Neuronal stem cell (in vitro differentiated cells): ENCODE measurements around the gene THEM5. TPM values are rescaled to one million over a fixed set of nuclear protein-coding genes. Genes with fewer than 3 reads are reported as not detected.
A peak's percentile ranks its signal among the peaks of the same experiment; 100 is the strongest.
"Not testable (repeated sequence)": the region's sequence is repeated elsewhere in the genome, so short reads cannot be mapped to it uniquely, and the experiment has no call there.

Source experiments
- DNase-seq: peaks from one replicate; pipeline ENCODE4 v3.0.0-alpha.2; 2013; ENCODE audit warnings: low spot score
- H2AFZ ChIP-seq: one replicate; pipeline ENCODE4 v1.6.1; 2013; ENCODE audit warnings: mild to moderate bottlenecking, low read length, inconsistent platforms
- H2AK5ac ChIP-seq: 2 replicates; pipeline ENCODE4 v1.6.1; 2013; ENCODE audit warnings: low read depth, mild to moderate bottlenecking, inconsistent platforms, low read length, moderate library complexity, mixed read lengths
- H2BK120ac ChIP-seq: 2 replicates; pipeline ENCODE4 v1.6.1; 2013; ENCODE audit warnings: low read depth, mild to moderate bottlenecking, inconsistent platforms, low read length, moderate library complexity, mixed read lengths
- H2BK12ac ChIP-seq: one replicate; pipeline ENCODE4 v1.6.1; 2013; ENCODE audit warnings: low read length, inconsistent platforms
- H2BK15ac ChIP-seq: 2 replicates; pipeline ENCODE4 v1.6.1; 2013; ENCODE audit warnings: mild to moderate bottlenecking, low read length, inconsistent platforms, mixed read lengths
- H2BK5ac ChIP-seq: one replicate; pipeline ENCODE4 v1.6.1; 2013; ENCODE audit warnings: inconsistent platforms, mild to moderate bottlenecking, low read length, moderate library complexity
- H3K14ac ChIP-seq: one replicate; pipeline ENCODE4 v1.6.1; 2013; ENCODE audit warnings: low read length, inconsistent platforms
- H3K18ac ChIP-seq: 2 replicates; pipeline ENCODE4 v1.6.1; 2013; ENCODE audit warnings: low read length, inconsistent platforms
- H3K23ac ChIP-seq: 2 replicates; pipeline ENCODE4 v1.6.1; 2013; ENCODE audit warnings: low read depth, mild to moderate bottlenecking, mixed read lengths, low read length, inconsistent platforms; ENCODE audit not compliant: poor library complexity
- H3K27ac ChIP-seq: replicated peaks from 3 replicates; pipeline ENCODE4 v1.5.1; 2013; ENCODE audit warnings: low read length, inconsistent platforms
- H3K27me3 ChIP-seq, 3 experiments: 2 replicates each; pipeline ENCODE4 v1.6.1; 2013; ENCODE audit warnings: low read length in 3 of 3, mild to moderate bottlenecking in 2 of 3, inconsistent platforms in 1 of 3, low read depth in 1 of 3, mixed read lengths in 1 of 3, moderate library complexity in 1 of 3; ENCODE audit not compliant: control insufficient read depth in 3 of 3, insufficient read depth in 3 of 3
- H3K36me3 ChIP-seq, 2 donors: replicated peaks in 1 of 2; 2 replicates each; pipeline ENCODE4 v1.6.1; 2013; ENCODE audit warnings: low read length in 2 of 2; ENCODE audit not compliant: control insufficient read depth in 2 of 2, insufficient read depth in 2 of 2
- H3K4ac ChIP-seq: 2 replicates; pipeline ENCODE4 v1.6.1; 2013; ENCODE audit warnings: inconsistent platforms, mild to moderate bottlenecking, low read length, moderate library complexity
- H3K4me1 ChIP-seq, 2 donors: 1 replicate in 1 of 2; 2 replicates in 1 of 2; pipeline ENCODE4 v1.6.1; 2013; ENCODE audit warnings: low read length in 2 of 2, low read depth in 1 of 2; ENCODE audit not compliant: control insufficient read depth in 2 of 2, insufficient read depth in 1 of 2
- H3K4me2 ChIP-seq: one replicate; pipeline ENCODE4 v1.6.1; 2013; ENCODE audit warnings: mild to moderate bottlenecking, low read length, inconsistent platforms; ENCODE audit not compliant: insufficient read depth, poor library complexity, severe bottlenecking
- H3K4me3 ChIP-seq, 2 donors: 2 replicates each; pipeline ENCODE4 v1.5.1; 2013; ENCODE audit warnings: low read length in 2 of 2, mild to moderate bottlenecking in 2 of 2, inconsistent platforms in 1 of 2, moderate library complexity in 1 of 2
- H3K79me1 ChIP-seq: one replicate; pipeline ENCODE4 v1.6.1; 2013; ENCODE audit warnings: low read depth, mild to moderate bottlenecking, inconsistent platforms, low read length, moderate library complexity
- H3K9ac ChIP-seq: one replicate; pipeline ENCODE4 v1.6.1; 2013; ENCODE audit warnings: mild to moderate bottlenecking, low read depth, low read length, inconsistent platforms; ENCODE audit not compliant: poor library complexity
- H3K9me3 ChIP-seq, 2 donors: replicated peaks in 1 of 2; 2 replicates each; pipeline versions ENCODE3 to v1.6.1; 2013; ENCODE audit warnings: low read length in 2 of 2, mild to moderate bottlenecking in 2 of 2, inconsistent platforms in 1 of 2, low read depth in 1 of 2, mixed read lengths in 1 of 2, moderate library complexity in 1 of 2; ENCODE audit not compliant: control insufficient read depth in 2 of 2, insufficient read depth in 1 of 2
- H4K8ac ChIP-seq: one replicate; pipeline ENCODE4 v1.6.1; 2013; ENCODE audit warnings: low read depth, mild to moderate bottlenecking, inconsistent platforms, low read length, moderate library complexity
- H4K91ac ChIP-seq: one replicate; pipeline ENCODE4 v1.6.1; 2013; ENCODE audit warnings: low read length, low read depth, mild to moderate bottlenecking, inconsistent platforms; ENCODE audit not compliant: poor library complexity
- WGBS, 2 donors: extraction: QIAGEN DNeasy Blood & Tissue Kit; methylation state at CpG; one replicate each; pipeline ENCODE4 v1.1.7; 2013; ENCODE audit warnings: missing lambda C conversion rate in 2 of 2, mixed read lengths in 1 of 2; ENCODE audit not compliant: insufficient read length in 2 of 2, insufficient replicate concordance in 1 of 2; ENCODE audit errors: extremely low coverage in 2 of 2; 5-methylcytosine and 5-hydroxymethylcytosine counted together
- polyA plus RNA-seq, 2 experiments: library from polyadenylated mRNA; stranded (reverse); fragments of 200-250 nt; gene quantifications; one replicate each; pipeline ENCODE4 v1.2.3, GENCODE V29; 2013

The THEM5 gene
- not detected for polyA plus RNA-seq (2013, experiment 1 of 2)
- polyA plus RNA-seq (2013, experiment 2 of 2), result not detected

GRCh38 chr1:151853411-151853943, at the start of gene THEM5:
Gene THEM5 (minus strand): TSS chr1:151853712. CDS start chr1:151853565, 147 bp downstream.
- Histone ChIP-seq H2AFZ (no peak within 1 kb of the TSS), H3K4me2 (no peak within 1 kb of the TSS), H2BK12ac (no peak within 1 kb of the TSS), H3K9ac (no peak within 1 kb of the TSS), H3K4me1 (peaks cover 0 to 1% of the 10 kb centered on the region in 2 donors), H3K23ac (peak within 1 kb of the TSS; percentile 44), H2BK120ac (no peak within 1 kb of the TSS), H3K4me3 (no peak within 1 kb of the TSS), H3K27me3 (peaks cover 0 to 64% (median 0%) of the 10 kb centered on the region in 3 experiments), H3K79me1 (no peaks in the 10 kb centered on the region), H2BK15ac (no peak within 1 kb of the TSS), H3K9me3 (no peaks in the 10 kb centered on the region), H2BK5ac (peak within 1 kb of the TSS; percentile 39), H4K8ac (peak within 1 kb of the TSS; percentile 56), H3K27ac (no peak within 1 kb of the TSS), H3K14ac (no peak within 1 kb of the TSS), H2AK5ac (peak within 1 kb of the TSS; percentile 68), H3K36me3 (no peaks in the 10 kb centered on the region), H3K18ac (no peak within 1 kb of the TSS), H3K4ac (no peak within 1 kb of the TSS), H4K91ac (no peak within 1 kb of the TSS)
- no CpG with 5 or more reads among the region's 5 CpGs for WGBS, 2 donors
- DNase-seq, result no peak

- no peak overlapping the region for H2AK5ac ChIP-seq
- no peaks in the 10 kb centered on the region for H3K27me3 ChIP-seq
- H3K36me3 ChIP-seq, result peaks cover 1 to 7% of the 10 kb centered on the region in 2 donors
- peaks cover 6 to 15% of the 10 kb centered on the region in 2 donors for H3K9me3 ChIP-seq
- no peak overlapping the region for H3K18ac ChIP-seq
- no CpG with 5 or more reads among the region's 2 CpGs for WGBS, 2 donors
- no peak overlapping the region for H4K91ac ChIP-seq
- H4K8ac ChIP-seq, result no peak overlapping the region
- H3K23ac ChIP-seq, result no peak overlapping the region
- no peak overlapping the region for H3K27ac ChIP-seq
- no peak overlapping the region for H2BK12ac ChIP-seq
- no peak overlapping the region for H3K4me2 ChIP-seq
- no peak overlapping the region for H2BK15ac ChIP-seq
- no peak for DNase-seq
- no peak overlapping the region for H2BK5ac ChIP-seq
- H2BK120ac ChIP-seq, result no peak overlapping the region
- no peak overlapping the region for H3K4ac ChIP-seq
- H3K4me3 ChIP-seq, result no peak overlapping the region
- no peak overlapping the region for H3K9ac ChIP-seq
- peaks cover 4% of the 10 kb centered on the region for H3K79me1 ChIP-seq
- no peak overlapping the region for H3K14ac ChIP-seq
- no peaks in the 10 kb centered on the region for H3K4me1 ChIP-seq
- no peak overlapping the region for H2AFZ ChIP-seq
Observed at GRCh38 chr1:151902858-151903257, 49.3 kb upstream of the THEM5 start.

GRCh38 chr1:151900804-151901203, 47.3 kb upstream of the THEM5 start:
- not testable (repeated sequence) for H3K4me2 ChIP-seq, H3K27ac ChIP-seq, H3K4me1 ChIP-seq, H3K23ac ChIP-seq, H4K91ac ChIP-seq, H3K79me1 ChIP-seq, H3K9ac ChIP-seq, H4K8ac ChIP-seq, H3K4ac ChIP-seq, H2BK120ac ChIP-seq, H2BK12ac ChIP-seq, H2BK15ac ChIP-seq, H3K14ac ChIP-seq, H2AK5ac ChIP-seq, H3K18ac ChIP-seq, H3K9me3 ChIP-seq, DNase-seq, H3K4me3 ChIP-seq, H2AFZ ChIP-seq, H2BK5ac ChIP-seq, H3K36me3 ChIP-seq, H3K27me3 ChIP-seq
- no CpG with 5 or more reads among the region's 3 CpGs for WGBS, 2 donors

GRCh38 chr1:151898519-151898991, 45.0 kb upstream of the THEM5 start:
- Histone ChIP-seq H2BK12ac (no peak overlapping the region), H2AFZ (no peak overlapping the region), H2BK15ac (no peak overlapping the region), H3K36me3 (peaks cover 0 to 19% of the 10 kb centered on the region in 2 donors), H3K27ac (no peak overlapping the region), H3K14ac (no peak overlapping the region), H3K18ac (no peak overlapping the region), H3K4me1 (no peaks in the 10 kb centered on the region), H2BK5ac (no peak overlapping the region), H2AK5ac (no peak overlapping the region), H3K79me1 (peaks cover 2% of the 10 kb centered on the region), H3K4me2 (no peak overlapping the region), H4K91ac (no peak overlapping the region), H3K4ac (no peak overlapping the region), H3K9me3 (peaks cover 0 to 6% of the 10 kb centered on the region in 2 donors), H3K4me3 (no peak overlapping the region), H3K9ac (no peak overlapping the region), H2BK120ac (no peak overlapping the region), H3K23ac (no peak overlapping the region), H3K27me3 (no peaks in the 10 kb centered on the region), H4K8ac (no peak overlapping the region)
- no peak for DNase-seq
- no CpG with 5 or more reads among the region's 2 CpGs for WGBS, 2 donors
